Esophagus (tissue), 2 donors: ENCODE measurements around the gene MAML1. TPM values are rescaled to one million over a fixed set of nuclear protein-coding genes. Genes with fewer than 3 reads are reported as not detected.

Experiments
- H3K27ac ChIP-seq, 2 donors: one replicate each; pipeline ENCODE4 v1.5.1; 2013; ENCODE audit warnings: low read depth in 2 of 2, mild to moderate bottlenecking in 2 of 2, inconsistent platforms in 1 of 2, low read length in 1 of 2, moderate library complexity in 1 of 2
- H3K27me3 ChIP-seq, 2 donors: one replicate each; pipeline ENCODE4 v1.6.1; 2013; ENCODE audit warnings: low read length in 2 of 2, control low read depth in 1 of 2, mild to moderate bottlenecking in 1 of 2; ENCODE audit not compliant: insufficient read depth in 2 of 2, control insufficient read depth in 1 of 2
- H3K36me3 ChIP-seq, 2 donors: one replicate each; pipeline ENCODE4 v1.6.1; 2013; ENCODE audit warnings: low read length in 1 of 2; ENCODE audit not compliant: control insufficient read depth in 2 of 2, insufficient read depth in 2 of 2
- H3K4me1 ChIP-seq, 2 donors: one replicate each; pipeline ENCODE4 v1.6.1; 2013; ENCODE audit warnings: low read length in 1 of 2; ENCODE audit not compliant: control insufficient read depth in 2 of 2, insufficient read depth in 2 of 2
- H3K4me3 ChIP-seq, 2 donors: one replicate each; pipeline ENCODE4 v1.5.1; 2013; ENCODE audit warnings: low read length in 2 of 2, mild to moderate bottlenecking in 2 of 2, low read depth in 1 of 2, moderate library complexity in 1 of 2
- H3K9me3 ChIP-seq, 2 donors: one replicate each; pipeline ENCODE4 v1.6.1; 2013; ENCODE audit warnings: mild to moderate bottlenecking in 2 of 2, low read depth in 1 of 2, low read length in 1 of 2, moderate library complexity in 1 of 2; ENCODE audit not compliant: control insufficient read depth in 2 of 2, insufficient read depth in 1 of 2
- WGBS, 2 donors: extraction: QIAGEN DNeasy Blood & Tissue Kit; methylation state at CpG; one replicate each; pipeline ENCODE4 v1.1.7; 2013; 5-methylcytosine and 5-hydroxymethylcytosine counted together
- polyA plus RNA-seq, 2 donors: library from polyadenylated mRNA; stranded (reverse); fragments of 200-250 nt; gene quantifications; one replicate each; pipeline ENCODE4 v1.2.3, GENCODE V29; 2013
- donor health status: healthy with polysubstance abuse.
- donor health status: Bipolar disorder and iron deficiency.

Gene MAML1
- polyA plus RNA-seq, 2 donors: 7.1 to 7.9 TPM

DNA sequence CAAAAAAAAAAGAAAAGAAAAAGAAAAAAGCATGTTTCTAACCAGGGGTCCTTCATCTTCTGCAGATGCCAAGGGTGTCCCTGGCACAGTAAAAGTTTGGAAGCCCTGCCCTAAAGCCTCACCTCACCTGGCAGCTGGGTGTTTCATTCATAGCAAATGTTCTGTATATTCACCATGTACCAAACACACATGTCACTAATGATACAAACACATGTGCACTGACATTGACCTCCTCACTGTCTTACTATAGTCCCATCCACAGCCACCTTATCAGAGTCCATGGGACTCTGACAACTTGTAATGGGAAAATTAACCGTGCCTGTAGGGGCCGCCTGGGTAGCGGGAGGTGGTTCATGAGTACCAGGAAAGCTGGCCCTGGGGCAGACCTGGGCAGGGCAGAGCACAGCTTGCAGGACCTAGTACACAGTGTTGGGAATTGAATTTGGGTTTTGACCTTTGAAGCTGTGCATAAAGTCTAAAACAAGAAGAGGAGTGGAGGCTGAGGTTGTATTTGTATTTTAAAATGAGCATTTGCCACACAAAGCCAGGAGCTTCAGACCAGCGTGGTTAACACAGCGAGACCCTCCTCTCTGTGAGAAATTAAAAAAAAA is 80.5 kb downstream of the MAML1 start:
- H3K27ac ChIP-seq: no peak overlapping the region
- no peaks in the 10 kb centered on the region for H3K9me3 ChIP-seq
- peaks cover 0 to 3% of the 10 kb centered on the region in 2 donors for H3K36me3 ChIP-seq
- H3K27me3 ChIP-seq: no peaks in the 10 kb centered on the region
- WGBS, 2 donors: 85 to 88% methylated on average over 5 of the region's 5 CpGs
- H3K4me1 ChIP-seq: peaks cover 5% of the 10 kb centered on the region in 2 donors
- H3K4me3 ChIP-seq: no peak overlapping the region

- no peaks in the 10 kb centered on the region for H3K27me3 ChIP-seq
- no peak overlapping the region for H3K4me3 ChIP-seq
- H3K4me1 ChIP-seq: peaks cover 6 to 9% of the 10 kb centered on the region in 2 donors
- 81 to 83% methylated on average over 3 of the region's 3 CpGs for WGBS, 2 donors
- H3K27ac ChIP-seq: no peak overlapping the region
- no peaks in the 10 kb centered on the region for H3K9me3 ChIP-seq
- peaks cover 0 to 3% of the 10 kb centered on the region in 2 donors for H3K36me3 ChIP-seq
Measured at GRCh38 chr5:179814090-179814489, 81.5 kb downstream of the MAML1 start.

DNA sequence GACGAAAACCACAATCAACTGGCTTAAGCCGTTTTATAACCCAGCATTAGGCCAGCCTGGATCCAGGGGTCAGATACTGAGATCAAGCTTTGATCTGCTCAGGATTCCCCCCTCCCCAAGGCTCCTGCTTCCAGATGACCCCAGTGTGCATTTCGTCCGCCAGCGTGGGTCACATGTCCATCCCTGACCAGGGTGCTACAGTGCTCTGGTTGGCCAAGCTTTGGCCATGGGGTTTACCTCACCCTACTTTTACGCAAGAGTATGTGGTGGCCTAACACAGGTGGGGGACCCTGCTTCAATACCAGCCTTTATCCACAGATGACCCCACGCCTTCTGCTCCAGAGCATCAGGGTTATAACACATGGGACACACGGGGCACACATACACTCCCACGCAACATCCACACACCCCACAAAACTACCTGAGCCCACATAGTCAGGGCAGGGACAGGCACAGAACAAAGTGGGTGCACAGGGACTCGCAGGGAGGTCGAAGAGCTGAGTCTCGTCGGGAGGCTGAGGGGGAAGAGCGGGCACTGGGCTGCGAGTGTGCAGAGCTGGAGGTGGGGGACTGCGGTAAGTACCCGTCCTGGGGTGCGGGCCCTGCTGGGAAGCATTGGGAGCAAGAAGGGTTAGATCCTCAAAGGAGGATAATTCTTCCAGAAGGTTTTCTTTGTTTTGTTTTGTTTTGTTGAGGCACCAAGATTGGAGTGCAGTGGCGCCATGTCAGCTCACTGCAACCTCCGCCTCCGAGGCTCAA is 83.0 kb downstream of the MAML1 start:
- WGBS, 2 donors: 96 to 97% methylated on average over 21 of the region's 21 CpGs
- H3K27ac ChIP-seq: no peak overlapping the region
- peaks cover 9 to 22% of the 10 kb centered on the region in 2 donors for H3K4me1 ChIP-seq
- no peaks in the 10 kb centered on the region for H3K9me3 ChIP-seq
- H3K27me3 ChIP-seq: no peaks in the 10 kb centered on the region
- H3K36me3 ChIP-seq: peaks cover 0 to 3% of the 10 kb centered on the region in 2 donors
- no peak overlapping the region for H3K4me3 ChIP-seq

DNA sequence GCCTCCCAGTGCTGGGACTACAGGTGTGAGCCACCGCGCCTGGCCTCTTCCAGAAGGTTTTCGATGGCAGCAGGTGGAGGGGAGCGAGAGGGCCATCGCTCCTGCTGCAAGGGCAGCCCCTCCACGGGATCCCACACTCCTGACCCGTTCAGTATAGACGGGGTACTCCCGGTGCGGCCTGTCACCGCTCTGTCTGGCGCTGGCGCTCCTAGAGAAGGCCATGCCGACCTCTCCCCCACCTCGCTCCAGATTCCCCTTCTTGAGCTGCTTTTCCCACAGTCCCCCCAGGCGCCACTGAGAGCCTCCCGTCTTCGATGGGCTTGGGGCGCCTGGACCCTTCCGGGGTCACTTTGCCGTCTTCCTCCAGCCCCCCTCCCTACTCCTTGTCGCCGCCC is 83.8 kb downstream of the MAML1 start:
- no peaks in the 10 kb centered on the region for H3K27me3 ChIP-seq
- WGBS, 2 donors: 60 to 69% methylated on average over 23 of the region's 23 CpGs
- H3K4me1 ChIP-seq: peaks cover 9 to 22% of the 10 kb centered on the region in 2 donors
- no peaks in the 10 kb centered on the region for H3K9me3 ChIP-seq
- peak overlapping the region; percentile 35 to 48 for H3K4me3 ChIP-seq
- H3K27ac ChIP-seq: peak overlapping the region in 1 of 2 donors; percentile 14
- peaks cover 0 to 3% of the 10 kb centered on the region in 2 donors for H3K36me3 ChIP-seq

DNA sequence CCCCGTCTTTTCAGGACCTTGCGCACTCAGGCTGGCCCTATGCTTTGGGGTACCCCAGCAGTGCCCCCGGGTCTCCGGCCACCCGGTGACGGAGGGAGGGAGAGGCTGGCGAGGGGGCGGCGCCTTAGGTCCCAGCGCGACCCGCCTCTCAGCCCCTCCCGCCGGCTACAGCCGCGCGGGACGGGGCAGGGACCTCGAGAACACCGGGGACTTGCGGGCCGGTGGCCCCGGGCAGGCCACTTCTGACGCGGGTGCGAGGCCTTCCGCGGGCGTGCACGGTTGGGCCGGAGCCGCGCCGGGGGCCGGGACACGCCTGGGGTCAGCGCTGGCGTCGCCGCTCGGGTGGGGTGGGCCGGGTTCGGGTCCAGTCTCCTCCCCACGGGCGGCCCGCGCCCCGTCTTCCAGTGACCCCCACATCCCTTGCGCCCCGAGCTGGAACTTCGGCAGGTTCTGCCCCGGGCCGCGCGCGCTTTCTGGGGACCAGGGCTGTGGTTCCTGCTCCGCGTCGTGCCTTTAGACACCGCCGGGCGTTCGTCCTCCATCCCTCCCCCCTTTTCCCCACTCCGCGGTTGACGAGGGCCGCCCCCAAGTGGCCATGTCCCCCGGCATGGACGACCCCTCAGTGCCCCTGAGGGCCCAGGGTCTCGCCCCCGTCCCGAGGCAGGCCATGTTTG is 84.3 kb downstream of the MAML1 start:
- Histone ChIP-seq H3K36me3 (peaks cover 0 to 3% of the 10 kb centered on the region in 2 donors), H3K27ac (peak overlapping the region in 1 of 2 donors; percentile 28), H3K4me3 (peak overlapping the region; percentile 35 to 48), H3K9me3 (no peaks in the 10 kb centered on the region), H3K4me1 (peaks cover 9 to 22% of the 10 kb centered on the region in 2 donors), H3K27me3 (no peaks in the 10 kb centered on the region)
- WGBS, 2 donors: 2 to 3% methylated on average over 47 to 72 of the region's 72 CpGs

DNA sequence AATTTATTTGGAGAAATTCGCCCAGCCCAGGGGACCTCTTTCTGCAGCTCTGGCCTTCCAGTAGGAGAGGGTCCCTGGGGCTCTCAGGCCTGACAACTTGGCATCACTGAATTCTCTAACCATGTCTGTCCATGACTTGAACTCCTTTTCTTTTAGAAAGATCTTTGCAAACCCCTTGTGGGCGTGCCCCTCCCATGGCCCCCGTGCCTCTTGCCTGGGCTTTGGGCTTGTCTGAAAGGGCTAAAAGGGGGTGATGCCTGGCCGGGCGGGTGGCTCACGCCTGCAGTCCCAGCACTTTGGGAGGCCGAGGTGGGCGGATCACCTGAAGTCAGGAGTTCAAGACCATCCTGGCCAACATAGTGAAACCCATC is 84.8 kb downstream of the MAML1 start:
- H3K36me3 ChIP-seq: peaks cover 0 to 1% of the 10 kb centered on the region in 2 donors
- H3K4me1 ChIP-seq: peaks cover 10 to 25% of the 10 kb centered on the region in 2 donors
- H3K27me3 ChIP-seq: no peaks in the 10 kb centered on the region
- H3K9me3 ChIP-seq: no peaks in the 10 kb centered on the region
- 77 to 78% methylated on average over 8 of the region's 8 CpGs for WGBS, 2 donors
- peak overlapping the region; percentile 35 to 48 for H3K4me3 ChIP-seq
- peak overlapping the region in 1 of 2 donors; percentile 28 for H3K27ac ChIP-seq

DNA sequence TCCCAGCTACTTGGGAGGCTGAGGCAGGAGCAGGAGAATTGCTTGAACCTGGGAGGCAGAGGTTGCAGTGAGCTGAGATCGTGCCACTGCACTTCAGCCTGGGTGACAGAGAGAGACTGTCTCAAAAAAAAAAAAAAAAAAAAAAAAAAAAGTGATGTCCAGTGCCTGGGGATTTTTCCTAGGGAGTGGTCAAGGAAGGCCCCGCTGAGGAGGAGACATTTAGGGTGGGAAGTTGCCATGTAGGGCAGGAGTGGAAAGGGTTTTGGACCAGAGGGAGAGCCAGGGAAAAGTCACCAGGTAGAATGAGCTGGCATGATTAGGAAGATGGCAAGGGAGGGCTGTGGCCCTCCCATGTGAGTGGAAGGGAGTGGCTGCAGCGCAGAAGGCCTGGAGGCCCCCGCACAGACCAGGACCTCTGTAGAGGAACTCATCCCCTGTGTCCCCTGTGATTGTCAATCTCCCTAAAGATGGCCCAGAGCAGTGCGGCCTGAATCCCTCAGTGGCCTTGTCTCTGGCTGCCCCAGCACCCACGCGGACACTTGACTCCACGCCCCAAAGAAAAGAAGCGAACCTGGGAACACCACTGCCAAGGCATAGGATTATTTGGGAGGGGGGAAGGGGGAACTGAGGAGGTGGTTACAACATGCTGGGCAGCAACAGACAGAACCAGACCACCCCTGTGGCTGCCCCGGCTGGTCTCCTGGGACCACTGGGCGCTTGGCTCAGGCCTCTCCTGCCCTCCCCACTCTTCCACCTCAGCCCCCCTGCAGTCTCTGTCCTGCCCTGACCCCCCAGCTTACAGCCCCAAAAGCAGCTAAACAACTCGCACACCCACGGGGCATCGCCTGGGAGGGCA is 85.5 kb downstream of the MAML1 start:
- H3K4me3 ChIP-seq: peak overlapping the region; percentile 27 to 44

GRCh38 chr5:179818746-179819295 is 86.2 kb downstream of the MAML1 start:
- H3K27me3 ChIP-seq: no peaks in the 10 kb centered on the region
- H3K4me1 ChIP-seq: peaks cover 15 to 33% of the 10 kb centered on the region in 2 donors

More for the DNA sequence above, 85.5 kb downstream of the MAML1 start:
- Histone ChIP-seq H3K27me3 (no peaks in the 10 kb centered on the region), H3K27ac (peak overlapping the region; percentile 99), H3K4me1 (peaks cover 15 to 29% of the 10 kb centered on the region in 2 donors), H3K36me3 (no peaks in the 10 kb centered on the region), H3K9me3 (no peaks in the 10 kb centered on the region)
- WGBS, 2 donors: 45 to 52% methylated on average over 14 of the region's 14 CpGs

More at GRCh38 chr5:179818746-179819295, 86.2 kb downstream of the MAML1 start:
- Histone ChIP-seq H3K36me3 (peaks cover 0 to 5% of the 10 kb centered on the region in 2 donors), H3K27ac (peak overlapping the region; percentile 99), H3K9me3 (no peaks in the 10 kb centered on the region), H3K4me3 (peak overlapping the region; percentile 27 to 95)
- WGBS, 2 donors: 2 to 3% methylated on average over 27 to 35 of the region's 35 CpGs
